Endothelial cell of umbilical vein (primary cell): Measurements from ENCODE around the gene BUB1B.

ENCODE experiments used
- EZH2 ChIP-seq: IDR thresholded peaks from 2 replicates; pipeline ENCODE4 v1.6.1; 2012; ENCODE audit warnings: borderline replicate concordance, low read depth, mild to moderate bottlenecking, moderate library complexity, low read length, inconsistent platforms; ENCODE audit not compliant: severe bottlenecking
- FOS ChIP-seq: IDR thresholded peaks from 2 replicates; pipeline ENCODE4 v1.6.1; 2011; ENCODE audit warnings: mild to moderate bottlenecking, low read length, moderate library complexity, borderline replicate concordance; ENCODE audit not compliant: insufficient read depth
- JUN ChIP-seq: IDR thresholded peaks from 2 replicates; pipeline ENCODE4 v1.6.1; 2011; ENCODE audit warnings: borderline replicate concordance, low read depth; ENCODE audit not compliant: insufficient read length, insufficient read depth
- POLR2A ChIP-seq: IDR thresholded peaks from 2 replicates; pipeline ENCODE4 v1.6.1; 2012; ENCODE audit warnings: low read depth, mild to moderate bottlenecking, control low read depth, low read length
- POLR2AphosphoS5 ChIP-seq: IDR thresholded peaks from 2 replicates; pipeline ENCODE4 v1.6.1; 2012; ENCODE audit warnings: low read depth, mild to moderate bottlenecking, control low read depth, low read length, moderate library complexity; ENCODE audit not compliant: insufficient read depth
- TF ChIP-seq, protein P1 (sequence below), 2 donors: IDR thresholded peaks; 1 replicate in 1 of 2; 2 replicates in 1 of 2; pipeline ENCODE4 v1.5.1; 2011; ENCODE audit warnings: low read length in 2 of 2, mild to moderate bottlenecking in 2 of 2, moderate library complexity in 2 of 2, control low read depth in 1 of 2, inconsistent platforms in 1 of 2, low read depth in 1 of 2; ENCODE audit not compliant: insufficient read depth in 1 of 2; ENCODE audit errors: extremely low read depth in 1 of 2
- TF ChIP-seq, protein P2 (sequence below): IDR thresholded peaks from 2 replicates; pipeline ENCODE4 v1.6.1; 2011; ENCODE audit not compliant: insufficient read depth, insufficient read length

DNA sequence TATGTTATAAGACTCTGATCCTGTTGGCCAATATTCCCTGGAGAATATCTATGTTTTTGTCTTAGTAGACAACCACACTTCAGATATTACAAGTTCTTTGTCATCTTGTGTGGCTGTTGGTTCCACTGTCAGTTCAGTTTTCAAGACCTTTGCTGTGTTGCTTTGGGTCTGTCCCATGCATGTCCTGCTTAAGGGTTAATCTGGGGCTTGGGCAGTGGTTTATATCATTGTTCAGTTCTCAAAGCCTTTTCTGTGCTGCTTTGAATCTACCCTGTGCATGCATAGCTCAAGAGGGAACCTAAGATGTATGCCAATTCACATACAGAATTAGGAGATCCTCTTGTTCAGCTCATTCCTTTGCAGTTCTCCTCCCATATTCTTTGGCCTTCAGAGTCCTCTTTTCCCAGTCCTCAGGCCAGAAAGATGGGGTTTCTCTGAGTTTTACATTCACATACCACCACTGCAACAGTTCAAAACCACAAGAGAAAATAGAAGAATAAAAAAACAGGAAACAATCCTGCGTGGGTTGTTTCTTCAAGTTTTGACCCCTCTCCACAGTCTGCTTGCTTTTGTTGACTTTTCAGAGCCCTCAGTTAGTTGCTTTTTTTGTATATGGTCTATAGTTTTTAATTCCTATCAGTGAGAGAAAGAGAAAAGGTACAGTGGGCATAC is 21.6 kb downstream of the BUB1B start:
- TF ChIP-seq, protein P1, sequence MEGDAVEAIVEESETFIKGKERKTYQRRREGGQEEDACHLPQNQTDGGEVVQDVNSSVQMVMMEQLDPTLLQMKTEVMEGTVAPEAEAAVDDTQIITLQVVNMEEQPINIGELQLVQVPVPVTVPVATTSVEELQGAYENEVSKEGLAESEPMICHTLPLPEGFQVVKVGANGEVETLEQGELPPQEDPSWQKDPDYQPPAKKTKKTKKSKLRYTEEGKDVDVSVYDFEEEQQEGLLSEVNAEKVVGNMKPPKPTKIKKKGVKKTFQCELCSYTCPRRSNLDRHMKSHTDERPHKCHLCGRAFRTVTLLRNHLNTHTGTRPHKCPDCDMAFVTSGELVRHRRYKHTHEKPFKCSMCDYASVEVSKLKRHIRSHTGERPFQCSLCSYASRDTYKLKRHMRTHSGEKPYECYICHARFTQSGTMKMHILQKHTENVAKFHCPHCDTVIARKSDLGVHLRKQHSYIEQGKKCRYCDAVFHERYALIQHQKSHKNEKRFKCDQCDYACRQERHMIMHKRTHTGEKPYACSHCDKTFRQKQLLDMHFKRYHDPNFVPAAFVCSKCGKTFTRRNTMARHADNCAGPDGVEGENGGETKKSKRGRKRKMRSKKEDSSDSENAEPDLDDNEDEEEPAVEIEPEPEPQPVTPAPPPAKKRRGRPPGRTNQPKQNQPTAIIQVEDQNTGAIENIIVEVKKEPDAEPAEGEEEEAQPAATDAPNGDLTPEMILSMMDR (IDR thresholded peaks at IDR 0.05; ENCODE audit: extremely low read depth in 1 of 2, insufficient read depth in 1 of 2, low read depth in 1 of 2, low read length in 2 of 2) = no peak
- TF ChIP-seq POLR2A (no peak), FOS (no peak), EZH2 (no peak), POLR2AphosphoS5 (no peak), JUN (no peak)
- TF ChIP-seq, protein P2, sequence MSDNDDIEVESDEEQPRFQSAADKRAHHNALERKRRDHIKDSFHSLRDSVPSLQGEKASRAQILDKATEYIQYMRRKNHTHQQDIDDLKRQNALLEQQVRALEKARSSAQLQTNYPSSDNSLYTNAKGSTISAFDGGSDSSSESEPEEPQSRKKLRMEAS = no peak
